HepG2 (cell line): Measurements from ENCODE around the gene NTM.

Experiments
- MYNN ChIP-seq: sonication (generic); formaldehyde crosslinking; IDR thresholded peaks from 2 replicates; pipeline ENCODE4 v1.4.0; 2020; ENCODE audit warnings: mild to moderate bottlenecking, low read depth, missing genetic modification reagents
- TCF7L2 ChIP-seq: IDR thresholded peaks from 2 replicates; pipeline ENCODE4 v1.6.1; 2011; ENCODE audit warnings: mild to moderate bottlenecking, low read depth, low read length, moderate library complexity
- YEATS4 ChIP-seq: sonication (generic); formaldehyde crosslinking; IDR thresholded peaks from 2 replicates; pipeline ENCODE4 v1.4.0; 2020; ENCODE audit warnings: missing genetic modification reagents, borderline replicate concordance
- YY1 ChIP-seq: IDR thresholded peaks from 2 replicates; pipeline ENCODE4 v1.6.1; 2011; ENCODE audit warnings: low read length, low read depth, moderate library complexity, mild to moderate bottlenecking; ENCODE audit not compliant: insufficient read depth, insufficient replicate concordance
- ZNF18 ChIP-seq: sonication (generic); formaldehyde crosslinking; IDR thresholded peaks from 2 replicates; pipeline ENCODE4 v1.8.0; 2022; ENCODE audit warnings: mild to moderate bottlenecking, missing genetic modification reagents; ENCODE audit not compliant: insufficient replicate concordance
- TF ChIP-seq, protein P1 (sequence below): sonication (generic); formaldehyde crosslinking; IDR thresholded peaks from 2 replicates; pipeline ENCODE4 v1.5.0; 2020; ENCODE audit warnings: mild to moderate bottlenecking, missing genetic modification reagents, moderate library complexity

- TF ChIP-seq YY1 (no peak), MYNN (CRISPR knock-in tag) (no peak), ZNF18 (CRISPR knock-in tag) (no peak), TCF7L2 (no peak), YEATS4 (CRISPR knock-in tag) (no peak)
- TF ChIP-seq, protein P1, sequence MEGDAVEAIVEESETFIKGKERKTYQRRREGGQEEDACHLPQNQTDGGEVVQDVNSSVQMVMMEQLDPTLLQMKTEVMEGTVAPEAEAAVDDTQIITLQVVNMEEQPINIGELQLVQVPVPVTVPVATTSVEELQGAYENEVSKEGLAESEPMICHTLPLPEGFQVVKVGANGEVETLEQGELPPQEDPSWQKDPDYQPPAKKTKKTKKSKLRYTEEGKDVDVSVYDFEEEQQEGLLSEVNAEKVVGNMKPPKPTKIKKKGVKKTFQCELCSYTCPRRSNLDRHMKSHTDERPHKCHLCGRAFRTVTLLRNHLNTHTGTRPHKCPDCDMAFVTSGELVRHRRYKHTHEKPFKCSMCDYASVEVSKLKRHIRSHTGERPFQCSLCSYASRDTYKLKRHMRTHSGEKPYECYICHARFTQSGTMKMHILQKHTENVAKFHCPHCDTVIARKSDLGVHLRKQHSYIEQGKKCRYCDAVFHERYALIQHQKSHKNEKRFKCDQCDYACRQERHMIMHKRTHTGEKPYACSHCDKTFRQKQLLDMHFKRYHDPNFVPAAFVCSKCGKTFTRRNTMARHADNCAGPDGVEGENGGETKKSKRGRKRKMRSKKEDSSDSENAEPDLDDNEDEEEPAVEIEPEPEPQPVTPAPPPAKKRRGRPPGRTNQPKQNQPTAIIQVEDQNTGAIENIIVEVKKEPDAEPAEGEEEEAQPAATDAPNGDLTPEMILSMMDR (CRISPR knock-in tag), result no peak
These were observed 635.5 kb downstream of the NTM start for GRCh38 chr11:132005887-132006286.
